GM12864 (cell line): ENCODE results near the gene ETNK2.

Experiments
- DNase-seq: peaks from one replicate; pipeline ENCODE4 v3.0.0-alpha.2; 2011; ENCODE audit warnings: low read depth
- H3K4me3 ChIP-seq: 2 replicates; pipeline ENCODE4 v1.5.1; 2011; ENCODE audit warnings: mild to moderate bottlenecking, low read depth, low read length, control low read depth
- CTCF ChIP-seq: IDR thresholded peaks from 2 replicates; pipeline ENCODE4 v1.5.1; 2011; ENCODE audit warnings: low read depth, mild to moderate bottlenecking, moderate library complexity, low read length, control low read depth, inconsistent platforms; ENCODE audit errors: missing control alignments

Gene ETNK2

GRCh38 chr1:204177133-204177532, 25.3 kb upstream of the ETNK2 start:
- no peak for DNase-seq
- no peak overlapping the region for H3K4me3 ChIP-seq
- TF ChIP-seq CTCF = no peak

GRCh38 chr1:204176049-204176448, 24.2 kb upstream of the ETNK2 start:
- no peak overlapping the region for H3K4me3 ChIP-seq
- no peak for TF ChIP-seq CTCF
- no peak for DNase-seq

GRCh38 chr1:204174958-204175357, 23.1 kb upstream of the ETNK2 start:
- no peak for DNase-seq
- TF ChIP-seq CTCF = no peak
- no peak overlapping the region for H3K4me3 ChIP-seq

- no peak for TF ChIP-seq CTCF
- H3K4me3 ChIP-seq = no peak overlapping the region
- DNase-seq = no peak
These were observed 20.7 kb upstream of the ETNK2 start for GRCh38 chr1:204172404-204173029.

GRCh38 chr1:204171751-204172178, 19.9 kb upstream of the ETNK2 start:
- H3K4me3 ChIP-seq = no peak overlapping the region
- no peak for TF ChIP-seq CTCF
- no peak for DNase-seq

- DNase-seq = no peak
- H3K4me3 ChIP-seq = no peak overlapping the region
- TF ChIP-seq CTCF = no peak
These were observed 18.8 kb upstream of the ETNK2 start for GRCh38 chr1:204170494-204171155.

- no peak for TF ChIP-seq CTCF
- DNase-seq = no peak
- no peak overlapping the region for H3K4me3 ChIP-seq
These were observed 18.0 kb upstream of the ETNK2 start for GRCh38 chr1:204169858-204170257.
